ENCODE results near the gene GM2A.

DNA sequence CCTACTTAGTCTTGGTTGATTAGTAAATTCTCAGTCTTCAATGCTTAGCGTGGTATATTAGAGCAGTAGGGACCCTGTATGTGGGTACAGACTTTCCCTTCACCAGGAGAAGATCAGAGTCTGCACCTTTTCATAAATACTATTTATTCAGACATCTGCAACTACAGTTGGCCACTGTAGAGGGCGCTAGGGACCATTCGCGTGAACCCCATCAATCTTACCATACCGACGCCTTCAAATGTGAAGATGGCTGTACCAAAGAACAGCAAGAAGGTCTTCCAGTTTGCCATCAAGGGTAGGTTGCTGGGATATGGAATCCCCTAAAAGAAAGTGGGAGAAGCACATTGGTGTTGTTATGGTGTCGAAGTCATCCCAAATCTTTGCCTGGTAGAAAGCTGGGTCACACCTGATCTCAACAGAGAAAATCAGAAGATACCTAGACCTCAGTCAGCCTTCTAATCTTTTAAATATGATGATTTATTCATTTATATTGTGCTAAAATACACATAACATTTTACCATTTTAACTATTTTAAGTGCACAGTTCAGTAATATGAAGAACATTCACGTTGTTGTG is 31.5 kb downstream of the GM2A start:
- no peak for TF ChIP-seq GATA2 (IDR thresholded peaks at IDR 0.05; ENCODE audit: low read depth, low read length)
- no peak for TF ChIP-seq GATA3 (IDR thresholded peaks at IDR 0.05; ENCODE audit: low read depth, low read length)
